ENCODE measurements around the gene HECA.
"Not testable (repeated sequence)": the region's sequence is repeated elsewhere in the genome, so short reads cannot be mapped to it uniquely, and the experiment has no call there.

The HECA gene, protein sequence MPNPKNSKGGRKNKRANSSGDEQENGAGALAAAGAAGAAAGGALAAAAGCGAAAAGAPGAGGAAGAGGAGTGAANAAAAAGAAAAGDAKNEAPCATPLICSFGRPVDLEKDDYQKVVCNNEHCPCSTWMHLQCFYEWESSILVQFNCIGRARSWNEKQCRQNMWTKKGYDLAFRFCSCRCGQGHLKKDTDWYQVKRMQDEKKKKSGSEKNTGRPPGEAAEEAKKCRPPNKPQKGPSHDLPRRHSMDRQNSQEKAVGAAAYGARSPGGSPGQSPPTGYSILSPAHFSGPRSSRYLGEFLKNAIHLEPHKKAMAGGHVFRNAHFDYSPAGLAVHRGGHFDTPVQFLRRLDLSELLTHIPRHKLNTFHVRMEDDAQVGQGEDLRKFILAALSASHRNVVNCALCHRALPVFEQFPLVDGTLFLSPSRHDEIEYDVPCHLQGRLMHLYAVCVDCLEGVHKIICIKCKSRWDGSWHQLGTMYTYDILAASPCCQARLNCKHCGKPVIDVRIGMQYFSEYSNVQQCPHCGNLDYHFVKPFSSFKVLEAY
- total RNA-seq = 206 to 558 (median 314) reads per million in 9 experiments

- peaks cover 51% of the 10 kb centered on the region for H3K36me3 Mint-ChIP-seq (ENCODE audit: insufficient read depth)
- H3K4me1 Mint-ChIP-seq (ENCODE audit: low read depth in 2 of 2) = peaks cover 42 to 54% of the 10 kb centered on the region in 2 donors
- peak; percentile 100 for DNase-seq
- H3K27me3 Mint-ChIP-seq = no peaks in the 10 kb centered on the region
- no peaks in the 10 kb centered on the region for H3K9me3 Mint-ChIP-seq
- H3K4me3 Mint-ChIP-seq = peak within 1 kb of the TSS; percentile 88 to 95
- peak; percentile 82 for ATAC-seq (replicated peaks)
- peak within 1 kb of the TSS; percentile 99 for H3K27ac Mint-ChIP-seq
Observed at GRCh38 chr6:139134817-139135577, at the start of gene HECA. Gene HECA (plus strand): TSS chr6:139135080. CDS start chr6:139135397, 317 bp downstream.

DNA sequence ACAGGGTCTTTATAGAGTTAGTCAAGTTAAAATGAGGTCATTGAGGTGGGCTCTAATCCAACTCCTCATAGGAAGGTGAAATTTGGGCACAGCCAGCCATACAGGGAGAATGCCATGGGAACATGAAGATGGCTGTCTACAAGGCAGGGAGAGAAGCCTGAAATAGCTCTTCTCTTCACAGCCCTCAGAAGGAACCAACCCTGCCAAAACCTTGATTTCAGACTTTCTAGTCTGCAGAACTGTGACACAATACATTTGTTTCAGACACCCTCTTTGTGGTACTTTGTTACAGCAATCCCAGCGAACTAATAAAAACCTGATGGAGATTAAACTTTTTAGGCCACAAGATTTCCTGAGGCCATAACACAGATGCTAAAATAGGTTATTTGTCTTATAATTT, 43.1 kb upstream of the HECA start:
- DNase-seq (no peak), ATAC-seq (replicated peaks) (no peak)
- H3K4me3 Mint-ChIP-seq = no peak overlapping the region
- H3K27ac Mint-ChIP-seq = no peak overlapping the region
- peaks cover 0 to 2% of the 10 kb centered on the region in 2 donors for H3K4me1 Mint-ChIP-seq (ENCODE audit: low read depth in 2 of 2)
- no peaks in the 10 kb centered on the region for H3K9me3 Mint-ChIP-seq
- H3K36me3 Mint-ChIP-seq (ENCODE audit: insufficient read depth) = no peaks in the 10 kb centered on the region
- peaks cover 6 to 11% of the 10 kb centered on the region in 2 donors for H3K27me3 Mint-ChIP-seq

- peaks cover 0 to 2% of the 10 kb centered on the region in 2 donors for H3K4me1 Mint-ChIP-seq (ENCODE audit: low read depth in 2 of 2)
- DNase-seq (no peak), ATAC-seq (replicated peaks) (no peak)
- H3K27ac Mint-ChIP-seq = no peak overlapping the region
- H3K4me3 Mint-ChIP-seq = no peak overlapping the region
- H3K27me3 Mint-ChIP-seq = peaks cover 8 to 12% of the 10 kb centered on the region in 2 donors
- no peaks in the 10 kb centered on the region for H3K9me3 Mint-ChIP-seq
- no peaks in the 10 kb centered on the region for H3K36me3 Mint-ChIP-seq (ENCODE audit: insufficient read depth)
Observed at GRCh38 chr6:139099984-139100383, 34.9 kb upstream of the HECA start.

DNA sequence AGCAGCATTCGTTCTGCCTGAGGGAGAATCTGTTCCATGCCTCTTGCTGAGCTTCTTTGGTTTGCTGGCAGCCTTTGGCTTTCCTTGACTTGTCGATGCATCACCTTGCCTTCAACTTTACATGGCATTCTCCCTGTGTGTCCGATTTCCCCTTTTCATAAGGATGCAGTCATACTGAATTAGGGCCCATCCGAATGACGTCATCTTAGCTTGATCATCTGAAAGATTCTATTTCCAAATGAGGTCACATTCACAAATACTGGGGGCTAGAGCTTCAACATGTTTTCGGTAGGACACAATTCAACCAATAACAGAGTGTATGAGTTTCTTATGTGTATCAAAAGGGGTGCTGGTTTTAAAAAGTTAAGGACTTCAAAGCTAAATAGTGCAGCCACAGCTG, 27.8 kb upstream of the HECA start:
- no peaks in the 10 kb centered on the region for H3K9me3 Mint-ChIP-seq
- no peaks in the 10 kb centered on the region for H3K27me3 Mint-ChIP-seq
- DNase-seq (no peak), ATAC-seq (replicated peaks) (no peak)
- H3K4me1 Mint-ChIP-seq (ENCODE audit: low read depth in 2 of 2) = peaks cover 12 to 17% of the 10 kb centered on the region in 2 donors
- no peak overlapping the region for H3K4me3 Mint-ChIP-seq
- no peaks in the 10 kb centered on the region for H3K36me3 Mint-ChIP-seq (ENCODE audit: insufficient read depth)
- no peak overlapping the region for H3K27ac Mint-ChIP-seq

DNA sequence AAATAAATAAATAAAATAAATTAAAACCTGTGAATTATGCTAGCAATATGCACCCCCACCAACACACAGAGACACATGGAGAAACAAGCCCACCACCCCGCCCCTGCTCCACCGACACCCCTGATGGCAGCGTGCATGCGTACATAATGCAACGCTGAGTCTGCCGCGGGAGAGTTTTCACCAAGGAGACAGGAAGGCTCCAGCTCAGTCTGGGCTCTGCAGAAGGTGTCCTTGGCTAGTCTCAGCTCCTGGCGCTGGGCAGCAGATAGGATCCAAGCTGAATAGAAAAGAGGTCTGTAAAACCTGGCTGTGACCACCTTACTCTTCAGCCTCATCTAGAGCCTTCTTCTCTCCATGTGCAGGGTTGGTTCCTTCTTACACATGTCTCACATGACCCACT, 26.5 kb upstream of the HECA start:
- no peak for DNase-seq
- Mint-ChIP-seq H3K9me3 (no peaks in the 10 kb centered on the region), H3K4me1 (ENCODE audit: low read depth in 2 of 2) (peaks cover 21 to 28% of the 10 kb centered on the region in 2 donors)

GRCh38 chr6:139109558-139109957, 25.3 kb upstream of the HECA start:
- Mint-ChIP-seq H3K36me3 (ENCODE audit: insufficient read depth) (peaks cover 12% of the 10 kb centered on the region), H3K4me3 (no peak overlapping the region), H3K27me3 (no peaks in the 10 kb centered on the region), H3K4me1 (ENCODE audit: low read depth in 2 of 2) (peaks cover 28 to 38% of the 10 kb centered on the region in 2 donors), H3K9me3 (no peaks in the 10 kb centered on the region), H3K27ac (no peak overlapping the region)
- ATAC-seq (replicated peaks) (no peak), DNase-seq (no peak)

More for the DNA sequence above, 26.5 kb upstream of the HECA start:
- Mint-ChIP-seq H3K4me3 (no peak overlapping the region), H3K27me3 (no peaks in the 10 kb centered on the region), H3K36me3 (ENCODE audit: insufficient read depth) (peaks cover 12% of the 10 kb centered on the region), H3K27ac (no peak overlapping the region)
- ATAC-seq (replicated peaks) = no peak

GRCh38 chr6:139112146-139112545, 22.7 kb upstream of the HECA start:
- ATAC-seq (replicated peaks) (no peak), DNase-seq (no peak)
- Mint-ChIP-seq H3K4me1 (ENCODE audit: low read depth in 2 of 2) (peaks cover 32 to 49% of the 10 kb centered on the region in 2 donors), H3K36me3 (ENCODE audit: insufficient read depth) (peaks cover 12% of the 10 kb centered on the region), H3K4me3 (peak overlapping the region; percentile 17 to 47), H3K27me3 (no peaks in the 10 kb centered on the region), H3K27ac (peak overlapping the region; percentile 94 to 97), H3K9me3 (no peaks in the 10 kb centered on the region)

- Mint-ChIP-seq H3K4me1 (ENCODE audit: low read depth in 2 of 2) (peaks cover 32 to 49% of the 10 kb centered on the region in 2 donors), H3K36me3 (ENCODE audit: insufficient read depth) (peaks cover 12% of the 10 kb centered on the region), H3K9me3 (no peaks in the 10 kb centered on the region), H3K27ac (peak overlapping the region; percentile 94 to 97), H3K4me3 (peak overlapping the region; percentile 47 to 73), H3K27me3 (no peaks in the 10 kb centered on the region)
- no peak for ATAC-seq (replicated peaks)
- DNase-seq = no peak
Observed at GRCh38 chr6:139112561-139112960, 22.3 kb upstream of the HECA start.

DNA sequence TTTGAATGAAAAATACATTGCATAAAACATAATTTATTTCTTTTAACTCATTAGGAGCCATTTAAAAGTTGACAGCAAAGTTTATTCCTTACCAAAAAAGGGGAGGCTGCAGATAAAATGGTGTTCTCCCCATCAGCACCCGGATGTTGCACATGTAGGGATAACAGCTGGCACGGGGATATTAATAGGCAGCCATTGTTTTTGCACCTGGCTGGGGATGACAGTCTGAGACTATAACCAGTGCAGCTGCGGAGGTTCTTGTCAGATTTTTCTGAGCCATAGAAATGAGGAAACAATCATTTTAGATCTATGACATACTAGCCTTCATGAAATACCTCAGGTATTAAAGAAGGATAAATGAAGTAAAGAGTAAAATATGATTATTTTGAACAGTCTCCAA, 20.1 kb upstream of the HECA start:
- no peak for DNase-seq
- Mint-ChIP-seq H3K36me3 (ENCODE audit: insufficient read depth) (peaks cover 12% of the 10 kb centered on the region), H3K4me3 (no peak overlapping the region), H3K9me3 (peaks cover 0 to under 1% of the 10 kb centered on the region in 2 donors), H3K27me3 (no peaks in the 10 kb centered on the region), H3K27ac (peak overlapping the region in 1 of 2 donors; percentile 97), H3K4me1 (ENCODE audit: low read depth in 2 of 2) (peaks cover 28 to 43% of the 10 kb centered on the region in 2 donors)
- ATAC-seq (replicated peaks) = no peak

DNA sequence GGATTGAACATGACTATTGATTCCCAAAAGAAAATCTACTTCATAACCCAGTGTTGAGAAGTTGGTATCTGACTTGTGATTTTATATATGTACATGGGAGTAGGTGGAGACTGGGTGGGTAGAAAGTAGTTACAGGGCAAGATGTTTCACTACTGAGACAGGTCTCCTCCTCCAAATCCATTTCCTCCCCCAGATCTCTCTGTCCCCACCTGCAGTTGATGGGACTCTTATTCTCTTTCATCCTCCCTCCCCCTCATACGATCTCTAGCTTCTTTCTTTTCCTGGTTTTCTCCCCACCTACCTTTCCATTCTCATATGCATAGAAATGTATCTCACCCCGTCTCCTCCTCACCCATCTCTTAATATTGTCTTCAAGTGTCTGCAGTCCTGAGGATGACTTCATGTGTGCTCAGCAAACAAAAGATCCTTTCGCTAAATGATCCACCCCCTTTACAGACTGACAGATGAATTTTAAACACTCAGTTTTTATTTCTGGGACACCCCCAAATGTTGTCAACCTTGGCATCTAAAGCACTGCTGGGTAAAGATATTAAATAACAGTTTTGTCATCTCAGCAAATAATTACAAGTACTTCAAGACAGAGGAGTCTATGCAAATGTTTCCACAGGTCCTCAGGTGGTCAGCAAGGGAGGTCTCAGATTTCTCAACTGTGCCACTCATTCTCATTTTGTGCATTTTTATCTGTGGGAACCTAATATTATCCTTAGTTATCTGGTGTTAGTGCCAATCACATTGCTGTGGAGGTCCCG, 18.7 kb upstream of the HECA start:
- Mint-ChIP-seq H3K27me3 (no peaks in the 10 kb centered on the region), H3K27ac (peak overlapping the region in 1 of 2 donors; percentile 44)

DNA sequence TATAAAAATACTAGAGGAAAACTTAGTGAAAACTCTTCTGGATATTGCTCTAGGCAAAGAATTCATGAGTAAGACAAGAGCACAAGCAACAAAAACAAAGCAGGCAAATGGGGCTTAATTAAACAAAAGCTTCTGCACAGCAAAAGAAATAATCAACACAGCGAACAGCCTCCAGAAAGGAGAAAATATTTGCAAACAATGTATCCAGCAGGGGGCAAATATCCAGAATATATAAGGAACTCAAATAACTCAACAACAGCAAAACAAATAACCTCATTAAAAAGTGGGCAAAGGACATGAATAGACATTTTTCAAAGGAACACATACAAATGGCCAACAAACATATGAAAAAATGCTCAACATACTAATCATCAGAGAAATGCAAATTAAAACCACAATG, 17.1 kb upstream of the HECA start:
- Mint-ChIP-seq H3K27me3 (no peaks in the 10 kb centered on the region), H3K36me3 (ENCODE audit: insufficient read depth) (peaks cover 6% of the 10 kb centered on the region), H3K4me1 (ENCODE audit: low read depth in 2 of 2) (peaks cover 18 to 27% of the 10 kb centered on the region in 2 donors), H3K9me3 (peaks cover 4 to 8% of the 10 kb centered on the region in 2 donors), H3K27ac (peak overlapping the region in 1 of 2 donors; percentile 50), H3K4me3 (no peak overlapping the region)
- DNase-seq (no peak), ATAC-seq (replicated peaks) (no peak)

More for the DNA sequence above, 18.7 kb upstream of the HECA start:
- H3K4me1 Mint-ChIP-seq (ENCODE audit: low read depth in 2 of 2) = peaks cover 24 to 41% of the 10 kb centered on the region in 2 donors
- peak overlapping the region in 1 of 2 donors; percentile 13 for H3K4me3 Mint-ChIP-seq
- DNase-seq = no peak
- H3K36me3 Mint-ChIP-seq (ENCODE audit: insufficient read depth) = peaks cover 12% of the 10 kb centered on the region
- ATAC-seq (replicated peaks) = no peak
- H3K9me3 Mint-ChIP-seq = peaks cover 4 to 8% of the 10 kb centered on the region in 2 donors

- ATAC-seq (replicated peaks) = no peak
- DNase-seq = no peak
- Mint-ChIP-seq H3K4me3 (no peak overlapping the region), H3K27ac (no peak overlapping the region), H3K27me3 (no peaks in the 10 kb centered on the region), H3K4me1 (ENCODE audit: low read depth in 2 of 2) (peaks cover 9 to 11% of the 10 kb centered on the region in 2 donors), H3K36me3 (ENCODE audit: insufficient read depth) (no peaks in the 10 kb centered on the region), H3K9me3 (peaks cover 4 to 8% of the 10 kb centered on the region in 2 donors)
Observed at GRCh38 chr6:139119552-139119951, 15.3 kb upstream of the HECA start.

- not testable (repeated sequence) for H3K36me3 Mint-ChIP-seq (ENCODE audit: insufficient read depth); H3K27me3 Mint-ChIP-seq; ATAC-seq (replicated peaks); H3K27ac Mint-ChIP-seq; DNase-seq; H3K4me3 Mint-ChIP-seq; H3K9me3 Mint-ChIP-seq
- H3K4me1 Mint-ChIP-seq (ENCODE audit: low read depth in 2 of 2) = peaks cover 25 to 29% of the 10 kb centered on the region in 2 donors
Observed at GRCh38 chr6:139122823-139123222, 12.1 kb upstream of the HECA start.
